H4 (cell line): ENCODE results near the gene TMEM43. TPM values are rescaled to one million over a fixed set of nuclear protein-coding genes. Genes with fewer than 3 reads are reported as not detected.
"Not testable (repeated sequence)": the region's sequence is repeated elsewhere in the genome, so short reads cannot be mapped to it uniquely, and the experiment has no call there.

Experiments
- DNase-seq: peaks from one replicate; pipeline ENCODE4 v3.0.0-alpha.2; 2015; ENCODE audit warnings: low spot score
- total RNA-seq: library from RNA; depleted of rRNA; stranded (reverse); fragments of >200 nt; shearing (Covaris generic); gene quantifications from 2 replicates; pipeline ENCODE4 v1.2.3, GENCODE V29; 2014; rRNA removed

Gene TMEM43
- total RNA-seq, result 75.6 and 79.7 TPM in 2 replicates

DNA sequence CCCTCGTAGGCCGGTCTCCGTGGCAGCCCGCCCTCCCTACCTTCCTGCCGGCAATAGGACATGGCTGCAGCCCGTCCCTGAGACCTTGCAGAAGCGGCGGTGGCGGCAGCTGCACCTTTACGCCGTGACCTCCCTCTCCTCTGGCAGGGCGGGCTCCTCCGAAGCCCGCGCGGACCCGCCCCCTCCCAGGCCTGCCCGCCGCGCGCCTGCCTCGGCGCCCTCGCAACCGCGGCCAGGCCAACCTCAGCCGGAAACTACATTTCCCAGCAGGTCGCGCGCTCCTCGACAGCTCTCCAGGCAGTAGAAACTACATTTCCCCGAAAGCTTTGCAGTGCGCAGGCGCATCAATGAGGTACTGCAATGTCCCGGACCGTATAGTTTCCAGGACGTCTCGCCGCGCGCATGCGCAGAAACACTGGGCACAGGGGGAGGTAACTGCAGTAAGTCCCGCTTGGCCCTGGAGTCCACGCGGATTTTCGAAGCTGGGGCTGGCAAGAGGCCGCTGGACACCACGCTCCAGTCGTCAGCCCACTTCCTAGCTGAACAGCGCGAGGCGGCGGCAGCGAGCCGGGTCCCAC, at the start of gene TMEM43, which contains the start of gene CHCHD4:
TSS of gene TMEM43 (plus strand) at position 438 of the 578 bp plus-strand sequence. CDS start 142 bp downstream, outside the sequence.
TSS of gene CHCHD4 (minus strand) at position 256 of the 578 bp plus-strand sequence. CDS start at position 62, 194 bp downstream.
- DNase-seq, result peak; percentile 99

GRCh38 chr3:14075233-14075632, 49.6 kb upstream of the TMEM43 start:
- DNase-seq, result not testable (repeated sequence)

DNA sequence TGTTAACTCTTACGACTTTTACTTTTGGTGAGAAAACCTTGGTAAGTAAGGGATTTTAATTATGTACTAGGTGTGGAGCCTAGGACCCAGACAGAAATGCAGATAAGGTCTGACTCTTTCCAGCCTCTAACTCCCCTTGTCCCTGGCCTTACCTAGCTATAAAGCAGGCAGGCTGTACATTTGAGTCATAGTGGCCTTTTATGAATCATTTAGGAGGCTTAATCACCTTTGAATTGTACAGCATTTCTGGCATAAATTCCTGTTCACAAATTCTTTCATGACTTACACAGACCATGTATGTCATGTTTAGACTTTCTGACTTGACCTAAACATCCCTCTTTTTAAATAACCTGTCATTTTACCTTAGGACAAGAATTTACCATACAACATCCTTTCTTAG, 47.5 kb upstream of the TMEM43 start:
- no peak for DNase-seq

DNA sequence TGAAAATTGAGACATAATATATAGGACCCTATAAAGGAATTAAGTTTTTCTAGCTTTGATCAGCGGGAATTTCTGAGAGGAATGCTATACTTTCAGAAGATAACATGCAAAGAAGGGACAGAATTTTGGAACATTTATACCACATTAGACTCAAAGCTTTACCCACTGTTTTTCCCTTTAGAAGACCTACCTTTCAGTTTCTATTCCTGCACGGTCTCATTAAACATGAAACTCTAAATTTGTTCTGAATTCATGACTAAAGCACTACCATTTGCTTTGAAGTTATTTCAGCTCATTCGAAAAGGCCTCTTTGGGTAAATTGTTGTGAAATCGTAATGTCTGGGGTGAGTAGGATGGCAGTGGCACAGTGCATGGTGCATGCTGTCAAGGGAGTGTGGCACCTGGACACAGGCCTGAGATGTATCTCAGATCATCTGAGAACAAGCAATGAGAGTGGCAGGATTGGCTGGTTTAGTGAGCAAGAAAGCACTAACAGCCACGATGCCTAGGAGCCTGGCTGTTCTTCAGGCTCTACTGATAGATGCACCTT, 42.7 kb upstream of the TMEM43 start:
- DNase-seq, result no peak

GRCh38 chr3:14087461-14087860, 37.4 kb upstream of the TMEM43 start:
- not testable (repeated sequence) for DNase-seq

GRCh38 chr3:14091959-14092358, 32.9 kb upstream of the TMEM43 start:
- DNase-seq, result not testable (repeated sequence)

DNA sequence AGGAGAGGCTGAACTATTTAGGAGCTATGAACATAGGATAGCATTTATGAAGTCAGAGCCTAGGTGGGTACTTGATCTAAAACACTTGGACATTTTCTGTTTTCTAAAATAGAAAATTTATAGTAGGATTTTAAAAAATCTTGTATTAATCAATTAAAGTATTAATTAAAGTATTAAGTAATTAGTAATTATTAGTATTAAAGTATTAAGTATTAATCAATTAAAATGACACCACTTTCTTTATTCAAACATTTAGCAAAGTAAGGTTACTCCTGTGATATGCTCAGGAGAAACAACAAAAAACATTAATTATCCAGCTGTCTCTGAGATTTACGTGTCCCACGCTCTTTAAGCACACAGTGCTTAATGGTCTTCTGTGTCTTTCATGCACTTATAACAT, 32.4 kb upstream of the TMEM43 start:
- no peak for DNase-seq

- no peak for DNase-seq
Measured at GRCh38 chr3:14093831-14094230, 31.0 kb upstream of the TMEM43 start.

DNA sequence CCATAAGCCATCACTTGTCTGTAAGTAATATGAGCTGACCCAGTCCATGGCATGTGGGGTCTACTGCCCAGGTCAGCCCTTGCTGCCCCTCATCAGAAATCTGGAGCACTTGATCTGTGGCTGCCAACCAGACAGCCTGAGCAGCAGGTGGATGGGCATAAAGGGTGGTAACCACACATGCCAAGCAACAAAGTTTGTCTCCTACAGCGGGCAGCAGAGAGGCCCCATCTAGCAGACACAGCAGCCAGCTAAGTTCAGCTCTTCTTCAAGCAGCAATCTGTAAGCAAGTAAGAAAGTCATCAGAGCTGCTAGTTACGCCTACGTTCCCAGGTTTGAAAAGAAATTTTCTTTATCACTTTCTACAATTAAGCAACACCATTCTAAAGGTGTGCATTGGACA, 28.1 kb upstream of the TMEM43 start:
- no peak for DNase-seq

DNA sequence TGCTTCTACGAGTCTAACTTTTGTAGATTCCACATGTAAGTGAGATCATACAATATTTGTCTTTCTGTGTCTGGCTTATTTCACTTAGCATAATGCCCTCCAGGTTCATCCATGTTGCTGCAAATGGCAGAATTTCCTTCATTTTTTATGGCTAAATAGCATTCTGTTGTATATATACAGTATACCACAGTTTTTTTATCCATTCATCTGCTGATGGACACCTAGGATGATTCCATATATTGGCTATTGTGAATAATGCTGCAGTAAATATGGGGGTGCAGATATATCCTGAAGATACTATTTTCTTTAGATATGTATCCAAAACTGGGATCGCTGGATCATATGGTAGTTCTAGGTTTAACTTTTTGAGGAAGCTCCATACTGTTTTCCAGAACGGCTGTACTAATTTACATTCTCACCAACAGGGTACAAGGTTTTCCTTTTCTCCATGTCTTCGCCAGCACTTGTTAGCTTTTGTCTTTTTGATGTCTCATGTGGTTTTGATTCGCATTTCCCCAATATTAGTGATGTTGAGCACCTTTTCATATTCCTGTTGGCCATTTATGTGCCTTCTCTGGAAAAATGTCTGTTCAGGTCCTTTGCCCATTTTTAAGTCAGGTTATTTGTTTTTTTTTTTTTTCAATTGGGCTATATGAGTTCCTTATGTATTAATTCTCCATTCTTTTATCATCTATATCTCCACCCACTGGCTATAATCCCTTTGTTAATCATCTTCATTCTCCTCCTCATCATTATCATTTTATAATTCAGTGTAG, 27.0 kb upstream of the TMEM43 start:
- DNase-seq, result no peak

DNA sequence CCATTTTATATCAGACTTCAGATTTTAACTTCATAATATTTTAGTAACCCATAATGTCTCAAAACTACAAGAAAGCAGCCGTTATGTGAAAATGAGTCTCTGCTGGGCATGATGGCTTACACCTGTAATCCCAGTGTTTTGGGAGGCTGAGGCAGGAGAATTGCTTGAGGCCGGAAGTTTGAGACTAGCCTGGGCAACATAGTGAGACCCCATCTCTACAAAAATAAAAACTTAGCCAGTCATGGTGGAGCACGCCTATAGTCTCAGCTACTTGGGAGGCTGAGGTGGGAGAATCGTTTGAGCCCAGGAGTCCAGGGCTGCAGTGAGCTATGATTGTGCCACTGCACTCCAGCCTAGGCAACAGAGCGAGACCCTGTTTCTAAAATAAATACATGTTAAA, 15.0 kb upstream of the TMEM43 start:
- not testable (repeated sequence) for DNase-seq

DNA sequence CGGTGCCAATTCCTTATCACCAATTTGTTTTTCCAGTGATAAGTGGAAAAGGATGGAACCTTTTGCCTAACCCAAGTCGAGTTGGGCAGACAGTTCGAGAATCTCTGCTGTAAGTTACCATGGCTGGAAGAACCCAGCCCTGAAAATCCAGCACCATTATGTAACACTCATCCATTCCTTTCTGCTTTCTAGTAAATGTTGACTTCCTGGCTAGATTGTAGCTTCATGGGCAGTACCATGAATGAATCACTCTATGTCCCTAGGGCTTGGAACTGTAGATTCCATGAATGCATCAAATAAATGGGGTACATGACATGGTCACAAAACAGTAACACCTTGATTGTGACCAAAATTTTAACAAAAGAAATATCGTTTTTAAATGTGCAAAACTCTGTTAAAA, 14.2 kb upstream of the TMEM43 start:
- no peak for DNase-seq

DNA sequence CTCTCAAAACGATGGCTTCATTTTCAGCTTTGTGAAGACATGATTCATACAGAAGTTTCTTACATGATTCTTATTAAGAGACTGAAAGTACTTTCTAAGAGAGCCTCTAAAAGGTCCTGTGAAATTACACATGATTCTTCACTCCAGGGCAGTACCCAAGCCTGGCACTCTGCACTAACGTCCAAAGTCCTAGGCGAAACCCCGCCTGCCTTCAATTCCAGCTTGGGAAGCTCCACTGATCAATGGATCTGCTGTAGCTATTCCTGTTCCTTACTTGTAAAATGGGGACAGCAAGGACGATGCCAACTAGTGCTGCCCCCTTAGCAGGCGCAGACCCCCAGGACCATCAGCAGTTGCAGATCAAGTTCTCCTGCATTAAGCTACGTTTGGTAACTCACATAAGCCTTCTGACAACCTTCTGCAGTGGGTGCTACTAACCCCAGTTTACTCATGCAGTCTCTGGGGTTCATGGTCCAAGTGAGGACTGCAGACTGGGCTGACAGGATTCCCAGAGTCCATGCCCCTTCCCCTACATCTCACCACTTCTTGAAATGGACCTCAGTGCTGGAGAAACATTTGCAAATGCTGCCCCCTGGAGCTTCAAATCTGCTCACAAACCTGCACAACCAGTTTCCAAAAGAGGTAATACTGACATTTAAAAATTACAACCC, 10.8 kb upstream of the TMEM43 start:
- DNase-seq, result no peak

- DNase-seq, result no peak
Measured at GRCh38 chr3:14117468-14118399, 7.1 kb upstream of the TMEM43 start.

- DNase-seq, result peak; percentile 48
Measured at GRCh38 chr3:14118400-14119381, 6.2 kb upstream of the TMEM43 start.

DNA sequence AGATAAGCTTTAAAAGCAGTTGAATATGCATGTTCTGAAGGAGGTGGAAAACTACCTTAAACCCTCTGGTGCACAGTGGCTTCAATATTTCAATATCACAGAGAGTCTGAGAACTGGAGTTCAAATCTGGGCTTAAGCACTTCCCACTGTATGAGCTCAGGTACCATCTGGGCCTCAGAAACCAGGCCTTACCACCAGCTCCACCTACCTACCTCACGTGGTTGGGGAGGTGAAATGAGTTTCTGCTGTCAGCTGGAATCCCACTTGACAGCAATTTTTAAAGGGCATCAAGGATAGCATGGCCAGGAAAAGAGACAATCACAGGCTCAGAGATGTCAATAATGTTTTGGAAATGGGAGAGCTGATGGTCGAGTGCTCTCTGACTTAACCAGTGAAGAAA, 5.2 kb upstream of the TMEM43 start:
- DNase-seq, result no peak

DNA sequence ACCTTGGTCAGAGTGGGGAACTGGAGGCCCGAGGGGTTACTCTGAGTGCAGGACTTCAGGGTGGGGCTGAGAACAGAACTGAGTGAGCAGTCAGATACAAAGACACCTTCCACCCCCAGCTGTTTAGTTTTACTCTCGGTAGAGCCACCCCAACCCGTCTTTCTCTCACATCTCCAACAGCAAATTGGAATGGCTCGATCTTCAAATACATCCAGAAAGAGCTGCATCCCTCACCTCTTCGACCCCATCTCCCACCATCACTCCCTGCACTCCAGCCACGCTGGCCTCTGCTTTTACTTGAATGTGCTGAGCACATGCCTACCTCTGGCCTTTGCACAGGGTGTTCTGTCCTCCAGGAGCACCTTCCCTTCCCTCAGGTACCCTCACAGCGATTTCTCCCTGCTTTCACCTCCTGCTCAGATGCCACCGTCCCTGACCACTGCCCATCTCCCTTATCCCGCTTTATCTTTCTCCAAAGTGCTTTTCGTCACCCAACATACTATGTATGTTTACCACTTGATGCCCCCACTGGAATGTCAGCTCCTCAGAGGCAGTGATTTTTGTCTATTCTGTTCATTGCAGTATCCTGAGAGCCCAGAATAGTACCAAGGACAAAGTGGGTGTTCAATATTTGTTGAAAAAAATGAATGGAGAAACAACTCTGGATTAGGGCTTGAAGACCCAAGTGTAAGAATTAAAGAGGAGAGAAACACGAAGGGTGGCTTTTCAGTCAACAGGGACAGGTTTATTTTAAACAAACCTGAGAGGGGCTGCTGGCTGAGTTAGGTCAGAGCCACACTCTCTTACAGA, 4.5 kb upstream of the TMEM43 start:
- DNase-seq, result no peak

DNA sequence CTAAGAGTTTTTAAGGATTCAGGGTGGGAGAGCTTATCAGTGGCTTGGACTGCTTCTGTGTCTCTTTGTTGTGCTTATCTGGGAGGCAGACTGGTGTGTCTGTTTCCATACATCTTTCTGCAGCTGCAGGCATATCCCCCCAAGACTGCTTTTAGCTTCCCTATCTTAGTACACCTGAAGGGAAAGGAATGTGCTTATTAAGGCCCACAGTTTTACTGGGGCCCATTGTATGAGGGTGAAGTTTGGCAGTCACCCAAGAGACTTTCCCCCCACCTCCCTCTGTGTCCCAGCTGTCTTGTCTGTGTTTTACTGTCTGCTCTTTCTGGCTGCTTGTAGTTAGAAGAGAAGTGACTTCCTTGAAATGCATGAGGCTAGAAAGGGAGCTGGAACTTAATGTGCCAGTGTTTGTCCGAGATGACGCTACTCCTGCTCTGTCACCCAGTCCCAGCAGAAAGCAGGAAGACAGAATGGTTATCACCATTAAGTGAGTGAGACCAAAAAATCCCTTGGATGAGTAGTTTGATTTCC, 3.9 kb upstream of the TMEM43 start:
- DNase-seq, result not testable (repeated sequence)

DNA sequence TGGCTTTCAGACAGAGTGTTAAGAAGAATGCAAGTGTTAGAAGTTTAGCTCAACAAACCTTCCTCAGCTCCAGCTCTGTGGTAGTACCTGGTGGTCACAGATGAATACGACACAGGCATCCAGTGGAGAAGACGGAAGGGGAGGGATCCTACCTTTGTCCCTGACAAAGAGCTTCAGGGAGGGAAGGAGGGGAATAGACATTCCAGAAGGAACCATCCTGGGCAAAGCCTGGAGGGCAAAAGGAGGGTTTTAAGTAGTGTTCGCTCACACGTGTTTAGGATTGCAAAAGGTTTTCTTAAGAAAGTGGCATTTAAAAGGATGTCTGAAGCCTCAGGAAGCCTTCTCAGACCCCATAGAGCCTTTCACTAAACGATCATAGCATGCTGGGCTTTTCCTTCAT, 3.0 kb upstream of the TMEM43 start:
- DNase-seq, result no peak
